ENCODE data around the gene TLK2.

Gene TLK2

DNA sequence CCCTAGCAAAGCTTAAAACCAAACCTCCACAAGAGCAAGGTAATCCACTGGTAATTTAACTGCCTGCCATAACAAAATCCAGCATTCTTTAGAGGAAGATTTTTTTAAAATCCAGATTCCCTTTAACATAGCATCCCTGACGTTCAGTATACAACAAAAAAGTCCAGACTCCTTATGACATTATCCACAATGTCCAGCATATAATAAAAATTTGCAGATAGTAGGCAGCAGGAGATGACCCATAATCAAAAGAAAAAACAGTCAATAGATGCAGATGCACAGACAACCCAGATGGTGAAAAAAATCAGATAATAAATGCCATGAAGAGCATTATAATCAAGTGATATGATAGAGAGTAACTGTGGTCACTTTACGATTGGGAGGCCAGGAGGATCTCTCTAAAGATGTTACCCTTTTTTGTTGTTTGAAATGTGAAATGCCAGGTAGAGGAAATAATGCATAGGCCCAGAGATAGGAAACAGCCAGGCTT is 182.0 kb downstream of the TLK2 start:
- no peak for DNase-seq

- no peak for DNase-seq
These were observed 182.7 kb downstream of the TLK2 start for GRCh38 chr17:62661337-62661736.

DNA sequence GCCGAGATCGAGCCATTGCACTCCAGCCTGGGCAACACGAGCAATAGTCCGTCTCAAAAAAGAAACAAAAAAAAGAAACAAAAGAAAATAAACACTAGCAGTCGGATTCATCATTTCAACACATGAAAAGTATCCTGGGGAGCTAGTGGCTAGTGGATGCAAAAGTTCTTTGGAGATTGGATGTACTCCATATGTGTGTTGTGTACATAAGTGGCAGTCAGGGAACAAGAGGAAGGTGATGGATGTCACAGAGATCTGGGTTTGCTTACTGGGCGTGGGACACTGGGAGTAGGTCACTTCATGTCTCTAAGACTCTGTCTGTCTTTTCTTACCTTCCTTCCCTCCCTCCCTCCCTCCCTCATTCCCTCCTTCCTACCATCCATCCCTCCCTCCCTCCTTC is 184.2 kb downstream of the TLK2 start:
- no peak for DNase-seq

All from NCI-H1694 (cell line).